ENCODE results near the gene CALML5.

CALML5 gene

GRCh38 chr10:5517546-5517945, 18.2 kb upstream of the CALML5 start:
- FAIRE-seq, result peak; percentile 7
- no peak for DNase-seq (ENCODE audit: low spot score)

GRCh38 chr10:5515948-5516761, 16.8 kb upstream of the CALML5 start:
- no peak for FAIRE-seq
- no peak for DNase-seq (ENCODE audit: low spot score)

- FAIRE-seq (no peak), DNase-seq (ENCODE audit: low spot score) (no peak)
Measured at GRCh38 chr10:5514226-5514850, 15.0 kb upstream of the CALML5 start.

- FAIRE-seq (no peak), DNase-seq (ENCODE audit: low spot score) (no peak)
Measured at GRCh38 chr10:5512881-5513612, 13.7 kb upstream of the CALML5 start.

DNA sequence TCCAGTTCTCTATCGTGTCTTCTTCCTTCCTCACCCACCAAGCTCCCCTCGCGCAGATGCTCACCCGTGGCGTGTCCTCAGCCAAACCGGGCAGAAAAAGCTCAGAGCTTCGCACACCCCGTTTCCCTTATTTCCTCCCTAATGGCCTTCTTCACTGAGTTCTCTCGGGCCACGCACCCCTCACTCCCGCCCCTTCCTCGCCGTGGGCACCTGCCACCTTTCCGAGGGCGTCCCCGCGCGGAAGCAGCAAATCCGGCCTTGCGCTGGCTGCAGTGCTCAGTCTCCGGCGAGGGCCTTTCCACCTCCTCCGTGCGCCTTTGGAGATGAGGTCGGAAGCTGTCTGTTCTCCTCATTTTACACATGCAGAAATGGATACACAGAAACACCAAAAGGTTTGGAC, 13.0 kb upstream of the CALML5 start:
- no peak for FAIRE-seq

DNA sequence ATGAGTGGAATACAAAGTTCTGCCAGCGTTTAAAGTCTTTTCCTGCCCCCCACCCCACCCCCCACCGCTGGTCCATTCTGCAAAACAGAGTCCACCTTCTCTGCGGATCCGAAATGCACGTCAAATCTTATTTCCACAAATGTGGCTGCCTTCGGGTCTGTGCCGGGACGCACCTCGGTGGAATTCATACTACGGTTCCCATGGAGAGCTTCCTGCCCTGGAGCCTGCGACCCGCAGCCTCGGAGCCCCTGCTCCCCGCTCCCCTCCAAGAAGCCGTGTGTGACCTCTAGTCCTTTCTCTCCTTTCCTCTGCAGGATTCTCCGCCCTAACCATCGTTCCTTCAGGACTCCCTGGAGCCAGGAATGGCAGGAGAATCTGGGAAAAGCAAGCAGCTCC, 12.5 kb upstream of the CALML5 start:
- FAIRE-seq (no peak), DNase-seq (ENCODE audit: low spot score) (no peak)

More for the DNA sequence above, 13.0 kb upstream of the CALML5 start:
- no peak for DNase-seq (ENCODE audit: low spot score)

- FAIRE-seq, result no peak
- no peak for DNase-seq (ENCODE audit: low spot score)
Measured at GRCh38 chr10:5511231-5511884, 12.0 kb upstream of the CALML5 start.

DNA sequence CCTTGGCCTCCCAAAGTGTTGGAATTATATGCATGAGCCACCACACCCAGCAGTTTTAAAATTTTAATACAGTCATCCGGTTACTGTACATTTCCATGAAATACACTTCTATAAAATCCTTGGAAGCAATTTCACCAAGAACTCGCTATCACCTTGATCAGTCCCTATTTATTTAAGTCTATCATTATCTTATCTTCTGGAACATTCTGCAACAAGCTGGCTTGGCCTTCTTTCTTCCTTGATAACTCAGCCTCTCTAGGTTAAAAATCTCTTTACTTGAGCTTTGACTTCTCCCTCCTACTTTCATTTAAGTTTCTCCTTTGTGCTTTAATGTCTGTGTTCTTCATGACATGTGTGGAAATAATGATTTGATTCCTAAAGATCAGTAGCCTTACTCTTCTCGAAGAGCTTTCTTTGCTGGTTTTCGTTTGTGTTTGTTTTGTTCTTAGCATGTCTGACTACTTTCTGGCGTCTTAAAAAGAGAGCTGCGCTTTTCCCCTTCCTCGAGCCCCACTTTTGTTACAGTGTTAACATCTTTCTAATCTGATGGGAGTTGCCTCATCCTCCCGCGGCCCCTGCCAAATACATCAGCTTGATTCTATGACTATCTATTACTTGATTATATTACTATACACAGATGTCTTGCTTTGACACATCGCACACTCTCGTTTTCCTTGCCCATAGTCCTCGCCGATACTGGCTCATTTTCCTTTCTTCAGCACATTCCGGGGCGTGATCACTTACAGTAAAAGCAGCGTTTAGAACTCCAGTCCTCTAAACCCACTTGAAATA, 11.1 kb upstream of the CALML5 start:
- DNase-seq (ENCODE audit: low spot score), result no peak

DNA sequence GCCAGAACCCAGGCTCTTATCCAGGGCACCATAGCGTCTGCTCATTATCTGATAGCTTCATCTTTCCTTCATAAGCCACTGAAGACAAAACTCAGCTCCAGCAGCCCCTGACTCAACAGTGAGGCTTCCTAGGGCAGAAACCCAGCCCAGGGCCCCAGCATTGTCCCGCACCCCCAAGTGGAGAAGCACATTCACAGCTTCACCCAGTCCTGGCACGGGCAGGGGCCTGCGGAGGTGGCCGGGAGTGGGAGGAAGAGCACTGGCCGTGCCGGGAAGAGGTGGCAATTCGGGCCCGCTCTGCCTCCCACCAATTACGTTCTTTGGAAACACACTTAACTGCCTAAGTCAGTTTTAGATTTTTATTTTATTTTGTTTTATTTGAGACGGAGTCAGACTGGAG, 10.3 kb upstream of the CALML5 start:
- DNase-seq (ENCODE audit: low spot score) (no peak), FAIRE-seq (no peak)

More for the DNA sequence above, 11.1 kb upstream of the CALML5 start:
- FAIRE-seq, result no peak

- no peak for FAIRE-seq
- no peak for DNase-seq (ENCODE audit: low spot score)
Measured at GRCh38 chr10:5509236-5509635, 9.9 kb upstream of the CALML5 start.

DNA sequence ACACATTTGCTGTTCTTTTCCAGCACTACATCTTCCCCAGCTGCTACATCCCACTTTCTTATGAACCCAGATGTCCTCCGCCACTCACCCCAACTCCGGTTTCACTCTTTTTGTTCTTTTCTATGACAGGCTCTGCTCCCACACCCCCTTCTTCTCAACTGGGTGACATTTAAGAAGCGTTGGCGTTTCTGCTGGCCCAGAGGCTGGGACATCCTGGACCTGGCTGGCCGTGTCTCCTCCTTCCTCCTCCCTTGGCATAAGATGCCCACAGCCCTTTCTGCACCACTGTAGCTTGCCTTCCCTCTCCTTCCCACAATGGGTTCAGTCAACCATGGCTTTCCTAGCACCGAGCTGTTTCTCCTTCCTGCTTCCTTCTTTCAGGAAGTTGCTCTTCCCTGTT, 9.4 kb upstream of the CALML5 start:
- DNase-seq (ENCODE audit: low spot score) (no peak), FAIRE-seq (no peak)

- no peak for DNase-seq (ENCODE audit: low spot score)
- FAIRE-seq, result no peak
Measured at GRCh38 chr10:5508161-5508604, 8.8 kb upstream of the CALML5 start.

- FAIRE-seq (no peak), DNase-seq (ENCODE audit: low spot score) (no peak)
Measured at GRCh38 chr10:5507649-5508131, 8.3 kb upstream of the CALML5 start.

- no peak for FAIRE-seq
- DNase-seq (ENCODE audit: low spot score), result no peak
Measured at GRCh38 chr10:5506751-5507648, 7.6 kb upstream of the CALML5 start.

GRCh38 chr10:5506246-5506645, 6.9 kb upstream of the CALML5 start:
- DNase-seq (ENCODE audit: low spot score), result no peak
- no peak for FAIRE-seq

- DNase-seq (ENCODE audit: low spot score) (no peak), FAIRE-seq (no peak)
Measured at GRCh38 chr10:5504146-5505072, 5.0 kb upstream of the CALML5 start.

GRCh38 chr10:5503477-5503835, 4.1 kb upstream of the CALML5 start:
- DNase-seq (ENCODE audit: low spot score), result no peak
- FAIRE-seq, result no peak

- FAIRE-seq (no peak), DNase-seq (ENCODE audit: low spot score) (no peak)
Measured at GRCh38 chr10:5502571-5503476, 3.5 kb upstream of the CALML5 start.

Data from RCC 7860 (cell line).